Kidney (tissue), 14 donors: Measurements from ENCODE around the gene DNM3. TPM values are rescaled to one million over a fixed set of nuclear protein-coding genes. Genes with fewer than 3 reads are reported as not detected.

Source experiments
- DNase-seq, 5 donors: peaks; one replicate each; pipeline ENCODE4 v3.0.0-alpha.2; 2013 to 2020
- FAIRE-seq: peaks from 2 replicates; lab custom pipeline; 2012; peaks lifted over from hg19 to GRCh38; lab: Jason Lieb, UNC
- H3K27ac ChIP-seq, 2 donors: one replicate each; pipeline ENCODE4 v1.7.0; 2013; ENCODE audit warnings: low read depth in 2 of 2, low read length in 2 of 2, inconsistent platforms in 1 of 2
- H3K27me3 ChIP-seq: one replicate; pipeline ENCODE4 v1.7.1; 2013; ENCODE audit warnings: low read length, inconsistent platforms; ENCODE audit not compliant: control insufficient read depth, insufficient read depth
- H3K36me3 ChIP-seq, 3 donors: one replicate each; pipeline versions ENCODE4 v1.7.0 to v1.7.1; 2013; ENCODE audit warnings: low read length in 3 of 3, control low read depth in 1 of 3, inconsistent platforms in 1 of 3; ENCODE audit not compliant: insufficient read depth in 3 of 3, control insufficient read depth in 2 of 3
- H3K4me1 ChIP-seq, 3 donors: one replicate each; pipeline versions ENCODE4 v1.7.0 to v1.7.1; 2013; ENCODE audit warnings: low read length in 3 of 3, inconsistent platforms in 1 of 3, low read depth in 1 of 3; ENCODE audit not compliant: control insufficient read depth in 2 of 3, insufficient read depth in 2 of 3
- H3K4me3 ChIP-seq, 3 donors: one replicate each; pipeline versions ENCODE4 v1.7.0 to v1.8.1; 2013; ENCODE audit warnings: low read length in 3 of 3, control low read depth in 1 of 3, inconsistent platforms in 1 of 3
- H3K9ac ChIP-seq, 3 donors: one replicate each; pipeline versions ENCODE4 v1.7.0 to v1.7.1; 2013; ENCODE audit warnings: low read length in 3 of 3, control low read depth in 1 of 3, inconsistent platforms in 1 of 3
- H3K9me3 ChIP-seq, 3 donors: one replicate each; pipeline versions ENCODE4 v1.7.0 to v1.7.1; 2013; ENCODE audit warnings: low read length in 3 of 3, control low read depth in 1 of 3, inconsistent platforms in 1 of 3; ENCODE audit not compliant: control insufficient read depth in 2 of 3, insufficient read depth in 1 of 3
- intact Hi-C: fragments of 100-400 bp; cut with DNase I; formaldehyde crosslinking; loops from one replicate; pipeline ENCODE4 v1.11.1; 2022
- polyA plus RNA-seq: library from polyadenylated mRNA; stranded (reverse); fragments of 350-450 nt; fragmentation: Illumina TruSeq; extraction: RNeasy Lipid Tissue Mini Kit (QIAGEN cat#74804); gene quantifications from one replicate; pipeline ENCODE4 v1.2.3, GENCODE V29; 2014; ENCODE audit warnings: low read depth, low replicate concordance; ENCODE audit not compliant: insufficient read depth
- total RNA-seq: library from RNA; stranded (reverse); fragmentation: NEBNext Ultra II Directional; extraction: Animal tissue kit (Norgen Biotek cat#: 25700); gene quantifications from one replicate; pipeline ENCODE4 v1.2.1, GENCODE V29; 2021
- TF ChIP-seq, protein P1 (sequence below): IDR thresholded peaks from 3 replicates; pipeline ENCODE4 v1.5.1; 2012; ENCODE audit warnings: mild to moderate bottlenecking, moderate library complexity, borderline replicate concordance; ENCODE audit not compliant: insufficient read depth; ENCODE audit errors: extremely low read depth
- donor health status: control.
- donor health status: control.
- donor health status: control.
- donor health status: control.
- donor health status: control.
- donor health status: DM: yes; HTN: yes; CAD: no.
- donor health status: Normal renal cell carcinoma (clear cell type).

DNM3 gene
- total and polyA plus RNA-seq, 2 donors from 2014 or later: 5.9 to 19.1 TPM

DNA sequence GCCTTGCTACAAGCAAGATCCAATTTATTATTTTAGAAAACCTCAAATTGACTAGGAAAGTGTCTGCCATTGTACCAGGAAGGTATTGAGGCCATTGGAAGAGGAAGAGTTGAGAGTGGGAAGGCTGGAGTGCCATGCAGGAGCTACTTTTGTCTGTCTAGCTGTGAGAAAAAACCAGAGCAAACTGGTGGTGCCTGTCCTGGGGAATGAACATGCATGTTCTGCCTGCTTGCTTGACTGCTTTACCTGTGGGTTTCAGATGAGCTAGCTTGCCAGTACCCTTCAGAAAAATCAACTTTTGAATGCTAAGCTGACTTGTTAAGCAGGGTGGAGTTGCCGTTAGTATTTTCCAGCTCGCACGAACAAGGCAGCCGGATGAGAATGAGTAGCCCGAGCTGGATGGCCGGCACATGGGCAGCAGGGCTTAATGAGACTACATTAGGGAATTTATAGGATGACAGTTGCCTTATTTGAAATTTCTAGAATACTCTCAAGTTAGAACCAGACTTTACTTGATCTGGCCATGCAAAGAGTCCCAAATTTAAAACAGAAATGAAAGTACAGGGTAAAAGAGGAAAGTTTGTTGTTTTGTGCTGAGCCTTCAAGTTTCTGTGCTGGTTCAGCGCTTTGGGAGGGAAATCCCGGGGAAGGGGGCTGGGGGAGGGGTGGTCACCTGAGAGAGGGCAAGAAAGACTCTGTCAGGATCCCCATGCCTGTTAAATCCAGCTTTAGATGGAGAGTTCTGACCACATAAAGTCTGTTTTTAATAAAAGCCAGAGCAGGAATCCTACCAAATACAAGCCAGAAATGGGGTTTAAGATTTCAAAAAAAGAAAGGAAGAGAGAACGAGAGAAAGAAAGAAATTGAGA lies 549.6 kb downstream of the DNM3 start:
- FAIRE-seq (no peak), DNase-seq (peak; percentile 61 to 83 (median 80))
- Histone ChIP-seq H3K36me3 (no peaks in the 10 kb centered on the region), H3K9me3 (no peaks in the 10 kb centered on the region), H3K4me1 (peaks cover 14 to 23% (median 17%) of the 10 kb centered on the region in 3 donors), H3K27me3 (no peaks in the 10 kb centered on the region), H3K4me3 (peak overlapping the region; percentile 5 to 57 (median 50)), H3K27ac (peak overlapping the region; percentile 87 to 90), H3K9ac (peak overlapping the region in 1 of 3 donors; percentile 49)
- intact Hi-C loops: no loop called here
- TF ChIP-seq, protein P1, sequence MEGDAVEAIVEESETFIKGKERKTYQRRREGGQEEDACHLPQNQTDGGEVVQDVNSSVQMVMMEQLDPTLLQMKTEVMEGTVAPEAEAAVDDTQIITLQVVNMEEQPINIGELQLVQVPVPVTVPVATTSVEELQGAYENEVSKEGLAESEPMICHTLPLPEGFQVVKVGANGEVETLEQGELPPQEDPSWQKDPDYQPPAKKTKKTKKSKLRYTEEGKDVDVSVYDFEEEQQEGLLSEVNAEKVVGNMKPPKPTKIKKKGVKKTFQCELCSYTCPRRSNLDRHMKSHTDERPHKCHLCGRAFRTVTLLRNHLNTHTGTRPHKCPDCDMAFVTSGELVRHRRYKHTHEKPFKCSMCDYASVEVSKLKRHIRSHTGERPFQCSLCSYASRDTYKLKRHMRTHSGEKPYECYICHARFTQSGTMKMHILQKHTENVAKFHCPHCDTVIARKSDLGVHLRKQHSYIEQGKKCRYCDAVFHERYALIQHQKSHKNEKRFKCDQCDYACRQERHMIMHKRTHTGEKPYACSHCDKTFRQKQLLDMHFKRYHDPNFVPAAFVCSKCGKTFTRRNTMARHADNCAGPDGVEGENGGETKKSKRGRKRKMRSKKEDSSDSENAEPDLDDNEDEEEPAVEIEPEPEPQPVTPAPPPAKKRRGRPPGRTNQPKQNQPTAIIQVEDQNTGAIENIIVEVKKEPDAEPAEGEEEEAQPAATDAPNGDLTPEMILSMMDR: no peak

DNA sequence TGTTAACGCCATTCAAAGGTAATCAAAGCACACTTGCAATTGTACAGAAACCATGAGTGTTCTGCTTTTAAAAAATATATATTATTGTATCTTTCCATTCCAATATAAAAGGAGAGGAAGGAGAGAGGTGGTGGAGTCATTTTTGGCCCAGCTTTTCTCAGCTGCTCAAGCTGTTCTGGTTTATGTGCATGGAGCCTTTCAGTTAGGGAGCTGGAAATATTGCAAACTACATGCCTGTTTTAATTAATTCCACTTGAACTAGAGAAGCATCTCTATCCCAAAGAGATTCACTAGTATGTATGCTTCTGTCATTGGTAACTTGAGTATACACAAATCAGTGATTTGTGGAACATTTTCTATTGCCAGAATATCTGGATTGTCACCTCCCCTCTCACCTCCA lies 550.7 kb downstream of the DNM3 start:
- Histone ChIP-seq H3K9ac (no peak overlapping the region), H3K36me3 (no peaks in the 10 kb centered on the region), H3K4me1 (peaks cover 10 to 23% (median 14%) of the 10 kb centered on the region in 3 donors), H3K4me3 (no peak overlapping the region), H3K27ac (no peak overlapping the region), H3K27me3 (no peaks in the 10 kb centered on the region), H3K9me3 (no peaks in the 10 kb centered on the region)
- intact Hi-C loops: no loop called here
- TF ChIP-seq, protein P1: no peak
- FAIRE-seq (no peak), DNase-seq (no peak)

DNA sequence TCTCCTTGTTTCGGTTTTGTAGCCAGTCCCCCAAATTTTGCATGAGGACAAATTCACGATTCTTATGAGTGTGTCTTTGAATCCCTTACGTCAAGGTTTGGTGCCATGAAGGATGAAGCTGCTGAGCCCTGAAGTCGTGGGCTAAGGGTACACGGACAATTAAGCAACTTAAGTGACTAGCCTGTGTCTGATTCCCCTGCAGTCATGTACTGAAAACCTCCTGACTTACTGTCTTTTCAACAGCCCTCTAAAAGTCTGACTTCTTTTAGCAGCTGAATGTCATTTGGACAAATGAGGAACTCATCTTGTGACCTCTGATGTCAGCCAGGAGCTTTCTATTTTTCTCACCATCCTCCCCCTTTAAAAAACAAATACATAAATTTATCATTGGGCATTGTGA lies 552.1 kb downstream of the DNM3 start:
- Histone ChIP-seq H3K36me3 (no peaks in the 10 kb centered on the region), H3K9ac (no peak overlapping the region), H3K27ac (no peak overlapping the region), H3K27me3 (no peaks in the 10 kb centered on the region), H3K4me3 (no peak overlapping the region), H3K4me1 (peaks cover 10 to 23% (median 14%) of the 10 kb centered on the region in 3 donors), H3K9me3 (no peaks in the 10 kb centered on the region)
- intact Hi-C loops: no loop called here
- FAIRE-seq (no peak), DNase-seq (no peak)
- TF ChIP-seq, protein P1: no peak
